Astrocyte of the spinal cord (primary cell): ENCODE results near the gene TUBGCP2.
A peak's percentile ranks its signal among the peaks of the same experiment; 100 is the strongest.

ENCODE experiments used
- DNase-seq: peaks from one replicate; pipeline ENCODE4 v3.0.0; 2011; ENCODE audit warnings: low read depth, low spot score
- H3K4me3 ChIP-seq: 2 replicates; pipeline ENCODE4 v1.5.1; 2011; ENCODE audit warnings: low read depth, mild to moderate bottlenecking, low read length, moderate library complexity
- CTCF ChIP-seq: IDR thresholded peaks from 2 replicates; pipeline ENCODE4 v1.5.1; 2012; ENCODE audit warnings: low read depth, mild to moderate bottlenecking, low read length, inconsistent platforms
- in situ Hi-C: cut with HindIII; loops from 2 replicates; pipeline ENCODE4 v1.10.0; 2017; ENCODE audit warnings: low sequenced_read_pairs

TUBGCP2 gene

DNA sequence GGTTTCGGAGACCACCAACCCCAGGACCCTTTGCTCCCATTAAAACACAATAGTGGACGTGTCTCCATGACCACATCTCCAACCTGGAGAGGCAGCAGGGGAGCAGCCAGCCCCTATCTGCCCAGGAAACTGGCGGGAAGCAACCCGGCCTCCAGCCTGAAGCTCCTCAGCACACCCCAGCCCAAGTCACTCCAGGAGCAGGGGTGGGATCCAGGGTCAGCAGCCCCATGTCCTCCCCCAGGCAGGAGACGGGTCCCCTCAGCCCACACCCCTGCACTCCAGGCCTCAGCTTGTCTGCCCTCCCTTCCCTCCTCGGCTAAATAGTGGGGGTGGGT, 32.6 kb downstream of the TUBGCP2 start:
- in situ Hi-C loops, result no loop called here
- no peak overlapping the region for H3K4me3 ChIP-seq
- no peak for TF ChIP-seq CTCF
- no peak for DNase-seq

GRCh38 chr10:133275684-133276092, 33.0 kb downstream of the TUBGCP2 start:
- no peak overlapping the region for H3K4me3 ChIP-seq
- in situ Hi-C loops, result no loop called here
- DNase-seq, result no peak
- no peak for TF ChIP-seq CTCF

DNA sequence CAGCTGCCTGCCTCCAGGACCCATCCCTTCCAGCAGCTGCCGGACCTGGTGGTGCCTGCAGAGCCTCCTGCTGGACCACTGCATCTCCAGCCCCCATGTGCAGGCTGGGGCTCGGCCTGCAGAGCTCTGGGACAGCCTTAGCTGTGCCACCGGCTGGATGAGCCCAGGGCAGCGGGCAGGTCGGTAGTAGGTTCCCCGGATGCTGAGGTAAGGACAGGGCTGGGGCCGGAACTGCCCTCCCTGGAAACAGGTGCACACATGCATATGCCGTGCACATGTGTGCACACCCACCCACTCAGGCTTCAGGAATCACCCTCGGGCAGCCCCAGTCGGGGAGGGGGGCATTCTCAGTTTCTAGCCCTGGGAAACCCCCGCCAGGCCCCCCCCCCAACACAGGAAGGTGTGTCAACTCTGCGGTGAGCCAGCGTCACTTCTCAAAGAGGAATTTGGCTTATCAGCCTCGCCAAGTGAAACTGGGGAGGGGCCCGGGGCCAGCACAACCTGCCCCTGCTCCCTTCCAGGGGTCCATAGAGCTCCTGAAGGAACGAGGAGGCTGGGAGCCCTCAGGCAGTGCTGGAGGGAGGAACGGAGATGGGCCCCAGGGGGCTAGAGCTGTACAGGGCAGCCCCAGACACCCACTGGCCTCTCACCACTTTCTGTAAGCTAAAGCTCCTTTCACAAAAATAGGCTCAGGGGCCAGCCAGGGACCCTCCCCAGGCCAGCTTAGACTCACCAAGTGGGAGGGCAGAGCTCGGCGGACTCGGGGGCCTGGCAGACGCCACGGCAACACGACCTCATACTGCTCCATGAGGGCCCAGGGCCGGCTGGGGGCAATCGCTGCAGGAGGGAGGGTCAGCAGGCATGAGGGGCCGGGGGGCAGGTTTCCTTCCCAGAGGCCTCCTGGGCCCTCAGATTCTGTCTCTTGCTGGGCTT, 33.7 kb downstream of the TUBGCP2 start:
- TF ChIP-seq CTCF, result peak; percentile 24
- in situ Hi-C loops, result no loop called here
- no peak overlapping the region for H3K4me3 ChIP-seq
- DNase-seq, result no peak

GRCh38 chr10:133273534-133274143, 35.0 kb downstream of the TUBGCP2 start:
- in situ Hi-C loops, result no loop called here
- DNase-seq, result no peak
- H3K4me3 ChIP-seq, result no peak overlapping the region
- TF ChIP-seq CTCF, result no peak

- in situ Hi-C loops, result no loop called here
- no peak for TF ChIP-seq CTCF
- no peak overlapping the region for H3K4me3 ChIP-seq
- DNase-seq, result no peak
These were observed 35.7 kb downstream of the TUBGCP2 start for GRCh38 chr10:133272964-133273420.

GRCh38 chr10:133272301-133272963, 36.2 kb downstream of the TUBGCP2 start:
- no peak for TF ChIP-seq CTCF
- DNase-seq, result no peak
- in situ Hi-C loops, result no loop called here
- H3K4me3 ChIP-seq, result no peak overlapping the region
